Measurements from ENCODE around the gene KRTAP3-3.
"Not testable (repeated sequence)": the region's sequence is repeated elsewhere in the genome, so short reads cannot be mapped to it uniquely, and the experiment has no call there.

The KRTAP3-3 gene

GRCh38 chr17:41004397-41004796, 10.4 kb upstream of the KRTAP3-3 start:
- DNase-seq = no peak
- ATAC-seq = no peak

GRCh38 chr17:41003926-41004325, 10.0 kb upstream of the KRTAP3-3 start:
- DNase-seq = no peak
- ATAC-seq = no peak

- DNase-seq (no peak), ATAC-seq (no peak)
Observed at GRCh38 chr17:41002814-41003213, 8.8 kb upstream of the KRTAP3-3 start.

- no peak for DNase-seq
- ATAC-seq = no peak
Observed at GRCh38 chr17:41001795-41002194, 7.8 kb upstream of the KRTAP3-3 start.

GRCh38 chr17:40999563-40999962, 5.6 kb upstream of the KRTAP3-3 start, which contains the start of gene KRTAP3-2:
Gene KRTAP3-2 (minus strand): TSS chr17:40999906. CDS start chr17:40999853, 53 bp downstream.
- not testable (repeated sequence) for DNase-seq, ATAC-seq

- ATAC-seq = no peak
- DNase-seq = no peak
Observed at GRCh38 chr17:40997361-40997760, 3.4 kb upstream of the KRTAP3-3 start.

GRCh38 chr17:40996829-40997228, 2.9 kb upstream of the KRTAP3-3 start:
- no peak for ATAC-seq

GRCh38 chr17:40995116-40995515, 1.2 kb upstream of the KRTAP3-3 start:
- no peak for DNase-seq
- ATAC-seq = no peak

More at GRCh38 chr17:40996829-40997228, 2.9 kb upstream of the KRTAP3-3 start:
- no peak for DNase-seq

- DNase-seq = no peak
- ATAC-seq = no peak
Observed at GRCh38 chr17:40993084-40993483, 880 bp downstream of the KRTAP3-3 start.

GRCh38 chr17:40992666-40993065, 1.3 kb downstream of the KRTAP3-3 start:
- ATAC-seq = no peak
- DNase-seq = no peak

GRCh38 chr17:40986920-40987319, 7.0 kb downstream of the KRTAP3-3 start:
- no peak for ATAC-seq
- DNase-seq = no peak

GRCh38 chr17:40984226-40984625, 9.7 kb downstream of the KRTAP3-3 start, which contains the start of gene KRT40:
Gene KRT40 (minus strand): TSS chr17:40984326. CDS start chr17:40984273, 53 bp downstream.
- no peak for ATAC-seq
- DNase-seq = no peak

- DNase-seq (no peak), ATAC-seq (no peak)
Observed at GRCh38 chr17:40981115-40981514, 12.8 kb downstream of the KRTAP3-3 start.

GRCh38 chr17:40980596-40980995, 13.4 kb downstream of the KRTAP3-3 start:
- DNase-seq = no peak
- no peak for ATAC-seq

GRCh38 chr17:40980117-40980516, 13.8 kb downstream of the KRTAP3-3 start:
- ATAC-seq (no peak), DNase-seq (no peak)

- DNase-seq (no peak), ATAC-seq (no peak)
Observed at GRCh38 chr17:40978575-40979151, 15.3 kb downstream of the KRTAP3-3 start.

- DNase-seq (no peak), ATAC-seq (no peak)
Observed at GRCh38 chr17:40975516-40975915, 18.4 kb downstream of the KRTAP3-3 start.

- DNase-seq (no peak), ATAC-seq (no peak)
Observed at GRCh38 chr17:40974366-40974765, 19.6 kb downstream of the KRTAP3-3 start.

- no peak for DNase-seq
- no peak for ATAC-seq
Observed at GRCh38 chr17:40967582-40967981, 26.4 kb downstream of the KRTAP3-3 start.

- no peak for DNase-seq
- no peak for ATAC-seq
Observed at GRCh38 chr17:40966848-40967247, 27.1 kb downstream of the KRTAP3-3 start, which contains the start of gene KRT39. Gene KRT39 (minus strand): TSS chr17:40966948. CDS start chr17:40966856, 92 bp downstream.

- ATAC-seq (no peak), DNase-seq (no peak)
Observed at GRCh38 chr17:40963838-40964237, 30.1 kb downstream of the KRTAP3-3 start.

GRCh38 chr17:40962059-40962561, 31.9 kb downstream of the KRTAP3-3 start:
- ATAC-seq = no peak
- no peak for DNase-seq

GRCh38 chr17:40961591-40961990, 32.4 kb downstream of the KRTAP3-3 start:
- DNase-seq = no peak
- no peak for ATAC-seq

- no peak for ATAC-seq
- DNase-seq = no peak
Observed at GRCh38 chr17:40960144-40960543, 33.8 kb downstream of the KRTAP3-3 start.
